ENCODE measurements around the gene ARPC4.

DNA sequence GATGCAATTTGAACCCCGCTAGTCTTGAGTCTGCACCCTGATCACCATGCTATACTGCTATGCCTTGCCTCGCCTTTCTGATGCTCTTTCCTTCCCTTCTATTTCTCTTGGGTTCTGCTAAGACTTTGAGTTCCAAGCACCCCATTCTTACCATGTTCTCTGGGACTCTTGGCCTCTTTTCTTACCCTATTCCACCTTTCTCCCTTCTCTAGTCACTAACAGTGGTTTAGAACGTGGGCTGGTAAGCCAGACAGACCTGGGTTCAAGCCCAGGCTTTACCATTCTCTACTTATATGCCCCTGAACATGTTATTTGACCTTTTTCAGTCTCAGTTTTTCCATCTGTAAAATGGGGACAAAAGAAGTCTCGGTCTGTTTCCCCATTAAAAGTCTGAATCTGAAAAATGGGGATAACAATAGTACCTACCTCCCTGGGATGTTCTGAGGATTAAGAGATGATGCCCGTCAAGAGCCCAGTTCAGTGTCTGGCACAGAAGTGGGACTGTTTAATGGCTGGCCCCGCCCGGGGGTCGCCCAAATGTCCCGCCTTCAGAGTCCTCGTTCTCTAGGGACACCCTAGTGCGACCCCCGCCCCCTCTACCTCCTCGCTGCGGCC lies 985 bp upstream of the ARPC4 start:
- TF ChIP-seq, protein P1, sequence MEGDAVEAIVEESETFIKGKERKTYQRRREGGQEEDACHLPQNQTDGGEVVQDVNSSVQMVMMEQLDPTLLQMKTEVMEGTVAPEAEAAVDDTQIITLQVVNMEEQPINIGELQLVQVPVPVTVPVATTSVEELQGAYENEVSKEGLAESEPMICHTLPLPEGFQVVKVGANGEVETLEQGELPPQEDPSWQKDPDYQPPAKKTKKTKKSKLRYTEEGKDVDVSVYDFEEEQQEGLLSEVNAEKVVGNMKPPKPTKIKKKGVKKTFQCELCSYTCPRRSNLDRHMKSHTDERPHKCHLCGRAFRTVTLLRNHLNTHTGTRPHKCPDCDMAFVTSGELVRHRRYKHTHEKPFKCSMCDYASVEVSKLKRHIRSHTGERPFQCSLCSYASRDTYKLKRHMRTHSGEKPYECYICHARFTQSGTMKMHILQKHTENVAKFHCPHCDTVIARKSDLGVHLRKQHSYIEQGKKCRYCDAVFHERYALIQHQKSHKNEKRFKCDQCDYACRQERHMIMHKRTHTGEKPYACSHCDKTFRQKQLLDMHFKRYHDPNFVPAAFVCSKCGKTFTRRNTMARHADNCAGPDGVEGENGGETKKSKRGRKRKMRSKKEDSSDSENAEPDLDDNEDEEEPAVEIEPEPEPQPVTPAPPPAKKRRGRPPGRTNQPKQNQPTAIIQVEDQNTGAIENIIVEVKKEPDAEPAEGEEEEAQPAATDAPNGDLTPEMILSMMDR (IDR thresholded peaks at IDR 0.05): no peak
- TF ChIP-seq POLR2A (IDR thresholded peaks at IDR 0.05): no peak
